Measurements from ENCODE around the gene IL22RA1. TPM values are rescaled to one million over a fixed set of nuclear protein-coding genes. Genes with fewer than 3 reads are reported as not detected.

IL22RA1 gene
- total RNA-seq, 1 donor from 2014 or later: not detected

DNA sequence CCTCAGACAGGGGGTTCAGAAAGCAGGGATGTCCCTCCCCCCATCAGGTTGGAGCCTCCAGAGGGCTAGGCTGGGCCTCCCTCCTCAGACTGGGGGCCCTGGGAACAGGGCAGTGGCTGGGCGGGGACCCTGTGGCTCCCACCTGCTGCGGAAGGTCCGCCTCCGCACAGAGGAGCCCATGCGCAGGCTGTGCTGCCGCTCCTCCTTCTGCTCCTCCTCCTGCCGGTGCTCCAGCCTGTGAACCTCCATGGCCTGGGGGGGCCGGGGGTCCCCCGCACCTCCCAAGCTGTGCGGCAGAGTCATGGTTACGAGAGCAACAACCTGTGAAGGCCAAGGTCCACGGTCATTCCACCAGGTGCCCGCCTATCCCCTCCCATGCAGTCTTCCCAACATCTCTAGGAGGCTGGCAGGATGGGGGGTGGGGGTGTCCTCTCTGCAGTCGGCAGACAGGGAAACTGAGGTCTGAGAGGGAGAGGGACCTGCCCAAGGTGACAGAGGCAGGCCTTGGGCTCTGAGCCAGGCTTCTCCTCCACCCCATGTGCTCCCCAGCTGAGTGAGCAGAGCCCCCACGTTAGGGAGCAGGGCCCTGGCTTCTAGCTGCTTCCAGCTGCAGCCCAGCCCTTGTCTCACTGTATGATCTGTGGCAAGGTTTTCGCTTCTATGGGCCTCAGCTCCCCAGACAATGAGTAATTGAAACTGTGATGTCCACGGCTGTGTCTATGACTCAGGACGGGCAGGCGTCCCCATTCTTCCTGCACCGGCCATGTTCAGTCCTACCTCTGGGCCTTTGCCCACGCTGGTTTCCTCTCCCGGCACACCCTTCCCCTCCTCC, 34.4 kb downstream of the IL22RA1 start:
- no peak overlapping the region for H3K4me3 ChIP-seq (ENCODE audit: insufficient read depth, low read depth, low read length)
- H3K9ac ChIP-seq (ENCODE audit: low read length): peak overlapping the region; percentile 58
- H3K27me3 ChIP-seq (ENCODE audit: insufficient read depth, low read length): no peaks in the 10 kb centered on the region
- no peaks in the 10 kb centered on the region for H3K36me3 ChIP-seq (ENCODE audit: insufficient read depth, low read length)
- no peak for TF ChIP-seq EZH2 (IDR thresholded peaks at IDR 0.05; ENCODE audit: insufficient read depth, low read length)
- TF ChIP-seq, protein P1, sequence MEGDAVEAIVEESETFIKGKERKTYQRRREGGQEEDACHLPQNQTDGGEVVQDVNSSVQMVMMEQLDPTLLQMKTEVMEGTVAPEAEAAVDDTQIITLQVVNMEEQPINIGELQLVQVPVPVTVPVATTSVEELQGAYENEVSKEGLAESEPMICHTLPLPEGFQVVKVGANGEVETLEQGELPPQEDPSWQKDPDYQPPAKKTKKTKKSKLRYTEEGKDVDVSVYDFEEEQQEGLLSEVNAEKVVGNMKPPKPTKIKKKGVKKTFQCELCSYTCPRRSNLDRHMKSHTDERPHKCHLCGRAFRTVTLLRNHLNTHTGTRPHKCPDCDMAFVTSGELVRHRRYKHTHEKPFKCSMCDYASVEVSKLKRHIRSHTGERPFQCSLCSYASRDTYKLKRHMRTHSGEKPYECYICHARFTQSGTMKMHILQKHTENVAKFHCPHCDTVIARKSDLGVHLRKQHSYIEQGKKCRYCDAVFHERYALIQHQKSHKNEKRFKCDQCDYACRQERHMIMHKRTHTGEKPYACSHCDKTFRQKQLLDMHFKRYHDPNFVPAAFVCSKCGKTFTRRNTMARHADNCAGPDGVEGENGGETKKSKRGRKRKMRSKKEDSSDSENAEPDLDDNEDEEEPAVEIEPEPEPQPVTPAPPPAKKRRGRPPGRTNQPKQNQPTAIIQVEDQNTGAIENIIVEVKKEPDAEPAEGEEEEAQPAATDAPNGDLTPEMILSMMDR (IDR thresholded peaks at IDR 0.05; ENCODE audit: insufficient read depth, low read depth, low read length): no peak
- H3K9me3 Mint-ChIP-seq (ENCODE audit: unreplicated experiment): no peaks in the 10 kb centered on the region
- no peaks in the 10 kb centered on the region for H3K9me3 ChIP-seq (ENCODE audit: insufficient read depth, low read depth, low read length)
- peak overlapping the region; percentile 73 for H3K4me3 Mint-ChIP-seq (ENCODE audit: unreplicated experiment)
- peak overlapping the region; percentile 95 for H3K27ac Mint-ChIP-seq (ENCODE audit: unreplicated experiment)
- peak overlapping the region; percentile 62 for H3K4me2 ChIP-seq (ENCODE audit: low read length)
- H3K36me3 Mint-ChIP-seq (ENCODE audit: low read depth, unreplicated experiment): no peaks in the 10 kb centered on the region
- DNase-seq (ENCODE audit: low read depth): peak; percentile 89
- H3K27ac ChIP-seq (ENCODE audit: low read depth, low read length): peak overlapping the region; percentile 67
- H3K4me1 ChIP-seq (ENCODE audit: insufficient read depth, low read length): peaks cover 32% of the 10 kb centered on the region
- H3K4me1 Mint-ChIP-seq (ENCODE audit: low read depth, unreplicated experiment): peaks cover 26% of the 10 kb centered on the region
- FAIRE-seq: peak; percentile 87
- H2AFZ ChIP-seq (ENCODE audit: low read depth, low read length): peak overlapping the region; percentile 75
- no peaks in the 10 kb centered on the region for H3K27me3 Mint-ChIP-seq (ENCODE audit: low read depth, unreplicated experiment)
- no peaks in the 10 kb centered on the region for H3K79me2 ChIP-seq (ENCODE audit: insufficient read depth, low read length)
- no peaks in the 10 kb centered on the region for H4K20me1 ChIP-seq (ENCODE audit: insufficient read depth, low read length)

- Histone ChIP-seq H3K27me3 (ENCODE audit: insufficient read depth, low read length) (no peaks in the 10 kb centered on the region), H4K20me1 (ENCODE audit: insufficient read depth, low read length) (no peaks in the 10 kb centered on the region), H3K4me2 (ENCODE audit: low read length) (peak overlapping the region; percentile 62), H2AFZ (ENCODE audit: low read depth, low read length) (peak overlapping the region; percentile 59), H3K79me2 (ENCODE audit: insufficient read depth, low read length) (no peaks in the 10 kb centered on the region), H3K9me3 (ENCODE audit: insufficient read depth, low read depth, low read length) (no peaks in the 10 kb centered on the region), H3K4me3 (ENCODE audit: insufficient read depth, low read depth, low read length) (no peak overlapping the region), H3K36me3 (ENCODE audit: insufficient read depth, low read length) (no peaks in the 10 kb centered on the region), H3K9ac (ENCODE audit: low read length) (peak overlapping the region; percentile 58), H3K4me1 (ENCODE audit: insufficient read depth, low read length) (peaks cover 29% of the 10 kb centered on the region), H3K27ac (ENCODE audit: low read depth, low read length) (peak overlapping the region; percentile 67)
- no peaks in the 10 kb centered on the region for H3K36me3 Mint-ChIP-seq (ENCODE audit: low read depth, unreplicated experiment)
- peaks cover 26% of the 10 kb centered on the region for H3K4me1 Mint-ChIP-seq (ENCODE audit: low read depth, unreplicated experiment)
- no peak for FAIRE-seq
- peak; percentile 70 for DNase-seq (ENCODE audit: low read depth)
- TF ChIP-seq, protein P1 (IDR thresholded peaks at IDR 0.05; ENCODE audit: insufficient read depth, low read depth, low read length): no peak
- no peak for TF ChIP-seq EZH2 (IDR thresholded peaks at IDR 0.05; ENCODE audit: insufficient read depth, low read length)
- H3K4me3 Mint-ChIP-seq (ENCODE audit: unreplicated experiment): no peak overlapping the region
- no peaks in the 10 kb centered on the region for H3K27me3 Mint-ChIP-seq (ENCODE audit: low read depth, unreplicated experiment)
- no peaks in the 10 kb centered on the region for H3K9me3 Mint-ChIP-seq (ENCODE audit: unreplicated experiment)
- peak overlapping the region; percentile 77 for H3K27ac Mint-ChIP-seq (ENCODE audit: unreplicated experiment)
Observed at GRCh38 chr1:24107462-24108138, 35.3 kb downstream of the IL22RA1 start.

Measured in astrocyte (in vitro differentiated cells and primary cell).